Type B pancreatic cell (in vitro differentiated cells): ENCODE data around the gene CLCF1. TPM values are rescaled to one million over a fixed set of nuclear protein-coding genes. Genes with fewer than 3 reads are reported as not detected.

Source experiments
- DNase-seq: peaks from one replicate; pipeline ENCODE4 v3.0.0; 2021; ENCODE audit warnings: mixed read lengths; ENCODE audit not compliant: unreplicated experiment; ENCODE audit errors: extremely low spot score
- H3K27ac Mint-ChIP-seq: 2 replicates; pipeline ENCODE4 v1.8.0; 2021; ENCODE audit warnings: mild to moderate bottlenecking, mixed read lengths
- H3K27me3 Mint-ChIP-seq: 2 replicates; pipeline ENCODE4 v1.8.0; 2021; ENCODE audit warnings: mixed read lengths
- H3K36me3 Mint-ChIP-seq: 2 replicates; pipeline ENCODE4 v1.8.0; 2021; ENCODE audit warnings: mixed read lengths
- H3K4me1 Mint-ChIP-seq: one replicate; pipeline ENCODE4 v1.8.0; 2021; ENCODE audit warnings: mixed read lengths; ENCODE audit not compliant: unreplicated experiment
- H3K4me3 Mint-ChIP-seq: 2 replicates; pipeline ENCODE4 v1.8.0; 2021; ENCODE audit warnings: mild to moderate bottlenecking, mixed read lengths
- H3K9me3 Mint-ChIP-seq: 2 replicates; pipeline ENCODE4 v1.8.0; 2021; ENCODE audit warnings: mixed read lengths
- CTCF ChIP-seq: fragments of 200-600 bp; sonication (generic); conservative IDR thresholded peaks from 2 replicates; pipeline ENCODE4 v1.5.0; 2021; ENCODE audit warnings: antibody characterized with exemption, mild to moderate bottlenecking
- total RNA-seq: library from RNA; stranded (reverse); gene quantifications from 2 replicates; pipeline ENCODE4 v1.2.1, GENCODE V29; 2021; ENCODE audit warnings: low replicate concordance

Gene CLCF1
- total RNA-seq, 1 donor from 2014 or later, result 3.2 TPM

DNA sequence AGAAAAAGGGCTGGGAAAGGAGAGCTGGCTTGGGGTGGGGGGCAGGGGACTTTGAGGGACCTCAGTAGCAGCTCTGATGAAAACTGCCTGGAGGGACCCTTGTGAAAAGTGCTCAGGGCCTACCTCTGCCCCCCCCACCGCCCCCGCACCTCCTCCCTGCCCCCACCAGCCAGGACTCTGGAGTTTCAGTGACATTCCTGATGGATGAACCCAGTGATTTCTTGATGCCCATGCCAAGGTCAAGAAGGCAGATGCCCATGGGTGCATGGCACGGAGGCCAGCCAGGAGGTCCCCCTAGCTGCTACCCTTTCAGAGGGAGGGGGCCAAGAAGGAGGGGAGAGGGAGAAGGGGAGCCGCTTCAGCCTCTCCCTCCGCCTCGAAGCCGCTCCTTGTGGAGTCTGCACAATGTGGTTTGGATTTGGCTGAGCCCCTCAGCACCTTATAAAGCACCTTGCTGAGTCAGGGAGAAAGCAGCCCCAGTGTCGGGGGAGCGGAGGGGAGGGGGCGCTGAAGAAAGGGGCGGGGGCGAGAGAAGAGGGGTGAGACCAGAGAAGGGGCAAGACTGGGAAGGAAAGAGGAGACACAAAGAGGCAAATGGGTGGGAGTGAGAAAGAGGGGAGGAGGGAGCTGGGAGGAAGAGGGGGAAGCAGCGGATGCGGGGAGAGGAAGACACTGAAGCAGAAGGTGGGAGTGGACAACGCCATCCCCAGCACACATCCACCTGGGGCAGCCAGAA is 2.1 kb upstream of the CLCF1 start:
- no peak overlapping the region for H3K27ac Mint-ChIP-seq
- no peaks in the 10 kb centered on the region for H3K36me3 Mint-ChIP-seq
- H3K9me3 Mint-ChIP-seq, result no peaks in the 10 kb centered on the region
- H3K4me1 Mint-ChIP-seq, result peaks cover 31% of the 10 kb centered on the region
- H3K27me3 Mint-ChIP-seq, result peaks cover 34% of the 10 kb centered on the region
- no peak for DNase-seq
- H3K4me3 Mint-ChIP-seq, result peak overlapping the region; percentile 55
- TF ChIP-seq CTCF, result no peak

GRCh38 chr11:67374571-67375281 is 1.3 kb upstream of the CLCF1 start:
- no peaks in the 10 kb centered on the region for H3K9me3 Mint-ChIP-seq
- TF ChIP-seq CTCF, result no peak
- no peaks in the 10 kb centered on the region for H3K36me3 Mint-ChIP-seq
- peak overlapping the region; percentile 96 for H3K27ac Mint-ChIP-seq
- peaks cover 33% of the 10 kb centered on the region for H3K27me3 Mint-ChIP-seq
- H3K4me1 Mint-ChIP-seq, result peaks cover 39% of the 10 kb centered on the region
- DNase-seq, result no peak
- peak overlapping the region; percentile 94 for H3K4me3 Mint-ChIP-seq

DNA sequence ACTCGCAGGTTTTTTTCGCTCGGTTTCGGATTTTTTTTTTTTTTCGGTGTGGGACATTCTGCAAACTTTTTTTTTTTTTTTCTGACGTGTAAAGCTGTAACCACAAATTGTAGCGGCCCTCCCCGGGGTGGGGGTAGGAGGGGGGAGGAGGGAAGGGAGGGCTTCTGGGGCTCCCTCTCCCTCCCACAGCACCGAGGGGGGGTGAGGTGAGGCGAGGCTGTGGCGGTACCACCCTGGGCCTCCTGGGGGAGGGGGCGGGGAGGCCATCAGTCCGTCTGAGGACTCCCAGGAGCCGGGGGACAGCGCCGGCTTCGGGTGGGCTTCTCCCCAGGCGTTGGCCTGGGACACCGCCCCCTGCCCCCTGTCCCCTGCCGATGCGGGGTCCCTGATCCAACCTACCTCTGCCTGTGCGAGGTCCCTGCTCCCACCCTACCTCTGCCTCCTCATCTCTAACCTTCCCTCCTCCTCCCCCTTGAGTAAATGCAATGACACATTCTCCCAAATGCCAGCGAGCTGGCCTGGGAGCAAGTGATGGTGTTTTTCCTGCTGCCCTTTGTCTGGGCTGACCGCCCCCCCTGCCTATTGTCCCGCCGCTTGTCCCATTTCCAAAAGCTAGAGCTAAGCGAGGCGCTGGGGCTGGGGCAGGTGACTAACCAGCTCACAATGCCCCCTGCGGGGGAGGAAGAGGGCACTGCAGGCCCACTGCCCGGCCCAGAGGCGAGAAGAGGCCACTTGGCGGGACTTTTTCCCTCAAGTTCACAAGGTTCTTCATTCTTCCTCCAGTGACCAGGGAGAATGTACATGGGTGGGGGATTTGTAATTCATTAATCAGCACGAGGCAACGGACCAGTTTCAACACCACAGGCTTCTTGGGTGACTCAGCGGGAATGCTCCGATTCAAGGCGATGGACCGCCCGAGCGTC is 511 bp upstream of the CLCF1 start:
- Mint-ChIP-seq H3K36me3 (no peaks in the 10 kb centered on the region), H3K9me3 (no peaks in the 10 kb centered on the region), H3K4me1 (peaks cover 43% of the 10 kb centered on the region), H3K27ac (peak overlapping the region; percentile 96), H3K27me3 (peaks cover 33% of the 10 kb centered on the region), H3K4me3 (peak overlapping the region; percentile 94)
- no peak for DNase-seq
- TF ChIP-seq CTCF, result peak; percentile 65

- Mint-ChIP-seq H3K36me3 (no peaks in the 10 kb centered on the region), H3K27ac (no peak overlapping the region), H3K9me3 (no peaks in the 10 kb centered on the region), H3K27me3 (peaks cover 33% of the 10 kb centered on the region), H3K4me1 (peaks cover 39% of the 10 kb centered on the region), H3K4me3 (peak overlapping the region; percentile 88)
- TF ChIP-seq CTCF, result no peak
- no peak for DNase-seq
These were observed 941 bp downstream of the CLCF1 start for GRCh38 chr11:67372321-67372992.

DNA sequence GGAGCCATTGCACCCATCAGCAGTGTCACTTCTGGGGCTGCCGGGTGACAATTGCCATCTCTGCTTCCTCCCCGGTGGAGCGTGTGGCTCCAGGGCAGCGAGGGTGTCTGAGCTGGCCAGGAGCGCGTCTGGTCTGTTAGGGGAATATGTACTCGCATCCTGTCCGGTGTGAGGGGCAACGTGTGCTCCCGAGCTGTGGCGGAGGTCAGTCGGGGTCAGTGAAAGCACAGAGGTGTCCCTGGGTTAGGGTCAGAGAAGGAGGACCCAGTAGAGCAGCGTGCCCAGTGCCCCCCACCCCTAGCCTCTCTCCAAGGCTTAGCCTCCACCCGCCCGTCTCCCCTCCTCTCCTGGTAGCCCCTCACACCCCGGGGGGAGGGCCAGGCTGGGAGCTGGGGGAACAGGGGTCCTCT is 1.5 kb downstream of the CLCF1 start:
- Mint-ChIP-seq H3K4me3 (peak overlapping the region; percentile 88), H3K27ac (peak overlapping the region; percentile 87), H3K9me3 (no peaks in the 10 kb centered on the region), H3K36me3 (no peaks in the 10 kb centered on the region), H3K4me1 (peaks cover 39% of the 10 kb centered on the region), H3K27me3 (peaks cover 31% of the 10 kb centered on the region)
- TF ChIP-seq CTCF, result no peak
- DNase-seq, result no peak
